ENCODE measurements around the gene DNTTIP2. TPM values are rescaled to one million over a fixed set of nuclear protein-coding genes. Genes with fewer than 3 reads are reported as not detected.

The DNTTIP2 gene
- total and polyA plus RNA-seq, 9 of the 15 experiments (the other 6 are each of a cell fraction or from before 2014, with no cell fraction given) = 50.4 to 138 (median 97.0) TPM

DNA sequence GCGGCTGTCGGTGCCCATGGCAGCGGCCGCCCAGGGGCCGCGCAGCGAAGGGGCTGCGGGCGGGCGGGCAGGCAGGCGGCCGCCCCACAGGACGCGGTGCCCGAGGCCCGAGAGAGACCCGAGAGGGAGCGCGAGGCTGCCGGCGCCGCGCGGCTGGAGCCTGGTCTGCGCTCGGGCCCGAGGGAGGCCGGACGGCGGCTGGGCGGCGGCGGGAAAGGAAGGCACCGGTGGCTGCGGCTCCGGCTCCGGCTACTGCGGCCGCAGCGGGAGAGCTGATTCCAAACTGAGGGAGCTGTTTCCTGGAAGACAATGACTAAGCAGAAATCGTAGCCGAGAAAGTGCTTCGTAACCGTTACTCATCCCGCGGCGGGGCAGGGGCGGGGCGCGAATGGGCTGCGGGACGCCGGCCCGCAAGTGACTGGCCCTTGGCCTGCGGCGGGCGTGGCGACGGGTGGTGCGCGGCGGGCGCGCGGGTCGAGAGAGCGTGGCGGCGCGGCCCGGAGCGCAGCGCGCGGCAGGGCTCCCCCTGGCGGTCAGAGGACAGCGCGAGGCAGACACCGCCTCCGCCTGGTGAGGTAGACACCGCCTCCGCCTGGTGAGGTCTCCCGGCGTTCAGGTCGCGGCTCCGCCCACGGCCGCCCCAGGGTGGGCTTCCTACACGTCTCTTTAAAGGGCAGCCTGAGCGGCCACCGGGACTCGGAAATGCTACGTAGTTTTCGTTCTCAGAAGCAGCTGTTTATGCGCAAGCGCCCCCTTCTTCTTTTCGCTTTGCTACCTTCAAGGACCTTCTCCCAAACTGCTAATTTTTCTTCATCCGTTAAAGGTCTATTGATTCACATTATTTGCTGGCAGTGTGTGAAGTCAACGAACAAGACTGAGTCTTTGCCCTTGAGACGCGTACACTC is 30.4 kb upstream of the DNTTIP2 start, which contains the start of gene GCLM (continued):
- peak; percentile 99 for TF ChIP-seq CTBP1 (IDR thresholded peaks at IDR 0.05; ENCODE audit: borderline replicate concordance)
- peak; percentile 74 for TF ChIP-seq L3MBTL2 (IDR thresholded peaks at IDR 0.05)
- TF ChIP-seq KDM2B (CRISPR knock-in tag; IDR thresholded peaks at IDR 0.05) = no peak
- TF ChIP-seq ZNF184 (CRISPR knock-in tag; IDR thresholded peaks at IDR 0.05) = no peak
- TF ChIP-seq SOX6 (IDR thresholded peaks at IDR 0.05) = peak; percentile 83
- no peak for TF ChIP-seq SIX5 (IDR thresholded peaks at IDR 0.05; ENCODE audit: borderline replicate concordance in 1 of 2, insufficient read depth in 1 of 2, low read depth in 1 of 2, low read length in 2 of 2)
- TF ChIP-seq SREBF2 (CRISPR knock-in tag; IDR thresholded peaks at IDR 0.05) = no peak
- peak; percentile 79 for TF ChIP-seq KDM5B (IDR thresholded peaks at IDR 0.05; ENCODE audit: insufficient replicate concordance, low read depth, low read length)
- TF ChIP-seq CBX1 (IDR thresholded peaks at IDR 0.05; ENCODE audit: low read depth) = peak; percentile 65; the same call in 1 of the 2 replicates
- peak; percentile 100 for TF ChIP-seq BACH1 (tag; IDR thresholded peaks at IDR 0.05)
- TF ChIP-seq, protein P1, sequence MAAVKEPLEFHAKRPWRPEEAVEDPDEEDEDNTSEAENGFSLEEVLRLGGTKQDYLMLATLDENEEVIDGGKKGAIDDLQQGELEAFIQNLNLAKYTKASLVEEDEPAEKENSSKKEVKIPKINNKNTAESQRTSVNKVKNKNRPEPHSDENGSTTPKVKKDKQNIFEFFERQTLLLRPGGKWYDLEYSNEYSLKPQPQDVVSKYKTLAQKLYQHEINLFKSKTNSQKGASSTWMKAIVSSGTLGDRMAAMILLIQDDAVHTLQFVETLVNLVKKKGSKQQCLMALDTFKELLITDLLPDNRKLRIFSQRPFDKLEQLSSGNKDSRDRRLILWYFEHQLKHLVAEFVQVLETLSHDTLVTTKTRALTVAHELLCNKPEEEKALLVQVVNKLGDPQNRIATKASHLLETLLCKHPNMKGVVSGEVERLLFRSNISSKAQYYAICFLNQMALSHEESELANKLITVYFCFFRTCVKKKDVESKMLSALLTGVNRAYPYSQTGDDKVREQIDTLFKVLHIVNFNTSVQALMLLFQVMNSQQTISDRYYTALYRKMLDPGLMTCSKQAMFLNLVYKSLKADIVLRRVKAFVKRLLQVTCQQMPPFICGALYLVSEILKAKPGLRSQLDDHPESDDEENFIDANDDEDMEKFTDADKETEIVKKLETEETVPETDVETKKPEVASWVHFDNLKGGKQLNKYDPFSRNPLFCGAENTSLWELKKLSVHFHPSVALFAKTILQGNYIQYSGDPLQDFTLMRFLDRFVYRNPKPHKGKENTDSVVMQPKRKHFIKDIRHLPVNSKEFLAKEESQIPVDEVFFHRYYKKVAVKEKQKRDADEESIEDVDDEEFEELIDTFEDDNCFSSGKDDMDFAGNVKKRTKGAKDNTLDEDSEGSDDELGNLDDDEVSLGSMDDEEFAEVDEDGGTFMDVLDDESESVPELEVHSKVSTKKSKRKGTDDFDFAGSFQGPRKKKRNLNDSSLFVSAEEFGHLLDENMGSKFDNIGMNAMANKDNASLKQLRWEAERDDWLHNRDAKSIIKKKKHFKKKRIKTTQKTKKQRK (IDR thresholded peaks at IDR 0.05; ENCODE audit: borderline replicate concordance, low read depth, low read length) = no peak
- peak in 1 of 2 experiments; percentile 88; a peak in 1 of 4 replicates for TF ChIP-seq ZNF639 (CRISPR knock-in tag; conservative IDR thresholded peaks at IDR 0.05 in 1 of 2, IDR thresholded peaks at IDR 0.05 in 1 of 2)
- TF ChIP-seq ATF1 (CRISPR knock-in tag; IDR thresholded peaks at IDR 0.05) = no peak
- peak; percentile 73 for TF ChIP-seq ATF1 (tag; IDR thresholded peaks at IDR 0.05)
- peak; percentile 10; the same call in 1 of the 2 replicates for TF ChIP-seq ZKSCAN1 (IDR thresholded peaks at IDR 0.05; ENCODE audit: low read depth, low read length)
- peak; percentile 83 for TF ChIP-seq TFAP4 (CRISPR knock-in tag; IDR thresholded peaks at IDR 0.05; ENCODE audit: borderline replicate concordance)
- TF ChIP-seq SAFB (IDR thresholded peaks at IDR 0.05; ENCODE audit: borderline replicate concordance, low read depth, low read length) = 0 out of 2 replicates have a peak, but pooled peaks have one; percentile 9
- TF ChIP-seq, protein P2, sequence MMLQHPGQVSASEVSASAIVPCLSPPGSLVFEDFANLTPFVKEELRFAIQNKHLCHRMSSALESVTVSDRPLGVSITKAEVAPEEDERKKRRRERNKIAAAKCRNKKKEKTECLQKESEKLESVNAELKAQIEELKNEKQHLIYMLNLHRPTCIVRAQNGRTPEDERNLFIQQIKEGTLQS (IDR thresholded peaks at IDR 0.05) = peak; percentile 64
- TF ChIP-seq, protein P2 (CRISPR knock-in tag; conservative IDR thresholded peaks at IDR 0.05) = no peak

Measured in K562 (cell line).